Measurements from ENCODE around the gene ETV5.

ETV5 gene

GRCh38 chr3:186108941-186109865 lies at the start of gene ETV5:
TSS of gene ETV5 (minus strand) at chr3:186109089. CDS start at chr3:186105868, 3,221 bp downstream.
- Histone ChIP-seq H3K4me3 (ENCODE audit: insufficient read depth, low read length, poor library complexity, severe bottlenecking) (peak within 1 kb of the TSS; percentile 62), H4K20me1 (ENCODE audit: low read depth, low read length) (no peaks in the 10 kb centered on the region), H3K79me2 (ENCODE audit: insufficient read depth, low read length) (no peaks in the 10 kb centered on the region), H3K27me3 (ENCODE audit: low read length) (no peaks in the 10 kb centered on the region), H3K9ac (ENCODE audit: low read length) (peak within 1 kb of the TSS; percentile 60), H3K36me3 (ENCODE audit: low read length) (no peaks in the 10 kb centered on the region), H3K9me2 (replicated peaks; ENCODE audit: insufficient read depth, low read length) (no peaks in the 10 kb centered on the region), H2AFZ (ENCODE audit: low read depth, low read length, severe bottlenecking) (peak within 1 kb of the TSS; percentile 97), H3K27ac (ENCODE audit: low read depth, low read length) (no peak within 1 kb of the TSS), H3K4me2 (ENCODE audit: low read depth, low read length, poor library complexity, severe bottlenecking) (peak within 1 kb of the TSS; percentile 99), H3K9me3 (ENCODE audit: insufficient read depth, low read length) (no peaks in the 10 kb centered on the region), H3F3A (ENCODE audit: insufficient read depth) (no peaks in the 10 kb centered on the region)
- no peak for TF ChIP-seq CTCF (IDR thresholded peaks at IDR 0.05; ENCODE audit: insufficient read depth, low read length, poor library complexity, severe bottlenecking)
- TF ChIP-seq EZH2phosphoT487 (conservative IDR thresholded peaks at IDR 0.05; ENCODE audit: low read length) = no peak

- Histone ChIP-seq H3K9me2 (replicated peaks; ENCODE audit: insufficient read depth, low read length) (no peaks in the 10 kb centered on the region), H3K36me3 (ENCODE audit: low read length) (no peaks in the 10 kb centered on the region), H3K4me2 (ENCODE audit: low read depth, low read length, poor library complexity, severe bottlenecking) (no peak overlapping the region), H2AFZ (ENCODE audit: low read depth, low read length, severe bottlenecking) (no peak overlapping the region), H3K27me3 (ENCODE audit: low read length) (no peaks in the 10 kb centered on the region), H3K27ac (ENCODE audit: low read depth, low read length) (no peak overlapping the region), H3K9me3 (ENCODE audit: insufficient read depth, low read length) (no peaks in the 10 kb centered on the region), H3K79me2 (ENCODE audit: insufficient read depth, low read length) (no peaks in the 10 kb centered on the region), H3K9ac (ENCODE audit: low read length) (no peak overlapping the region), H4K20me1 (ENCODE audit: low read depth, low read length) (no peaks in the 10 kb centered on the region), H3F3A (ENCODE audit: insufficient read depth) (peaks cover 5% of the 10 kb centered on the region; the same call in 1 of the 2 replicates), H3K4me3 (ENCODE audit: insufficient read depth, low read length, poor library complexity, severe bottlenecking) (no peak overlapping the region)
- TF ChIP-seq CTCF (IDR thresholded peaks at IDR 0.05; ENCODE audit: insufficient read depth, low read length, poor library complexity, severe bottlenecking) = no peak
- no peak for TF ChIP-seq EZH2phosphoT487 (conservative IDR thresholded peaks at IDR 0.05; ENCODE audit: low read length)
Observed at GRCh38 chr3:186154641-186155040, 45.8 kb upstream of the ETV5 start.

- TF ChIP-seq EZH2phosphoT487 (conservative IDR thresholded peaks at IDR 0.05; ENCODE audit: low read length) (no peak), CTCF (IDR thresholded peaks at IDR 0.05; ENCODE audit: insufficient read depth, low read length, poor library complexity, severe bottlenecking) (no peak)
- H3K9me2 ChIP-seq (replicated peaks; ENCODE audit: insufficient read depth, low read length) = no peaks in the 10 kb centered on the region
- H3F3A ChIP-seq (ENCODE audit: insufficient read depth) = peaks cover 5% of the 10 kb centered on the region; the same call in 1 of the 2 replicates
- no peaks in the 10 kb centered on the region for H3K36me3 ChIP-seq (ENCODE audit: low read length)
- H3K4me3 ChIP-seq (ENCODE audit: insufficient read depth, low read length, poor library complexity, severe bottlenecking) = no peak overlapping the region
- H3K79me2 ChIP-seq (ENCODE audit: insufficient read depth, low read length) = no peaks in the 10 kb centered on the region
- H2AFZ ChIP-seq (ENCODE audit: low read depth, low read length, severe bottlenecking) = peak overlapping the region; percentile 73
- peak overlapping the region; percentile 22; the same call in 1 of the 2 replicates for H3K27ac ChIP-seq (ENCODE audit: low read depth, low read length)
- H4K20me1 ChIP-seq (ENCODE audit: low read depth, low read length) = no peaks in the 10 kb centered on the region
- no peak overlapping the region for H3K9ac ChIP-seq (ENCODE audit: low read length)
- H3K4me2 ChIP-seq (ENCODE audit: low read depth, low read length, poor library complexity, severe bottlenecking) = peak overlapping the region; percentile 36
- no peaks in the 10 kb centered on the region for H3K9me3 ChIP-seq (ENCODE audit: insufficient read depth, low read length)
- no peaks in the 10 kb centered on the region for H3K27me3 ChIP-seq (ENCODE audit: low read length)
Observed at GRCh38 chr3:186152889-186153292, 44.0 kb upstream of the ETV5 start.

Data from SU-DHL-6 (cell line).